LNCAP (cell line): Measurements from ENCODE around the gene BCKDHB.

Source experiments
- TF ChIP-seq, protein P1 (sequence below): fragments of 450-650 bp; IDR thresholded peaks from 2 replicates; pipeline ENCODE4 v1.5.1; 2017; ENCODE audit warnings: mild to moderate bottlenecking

The BCKDHB gene

DNA sequence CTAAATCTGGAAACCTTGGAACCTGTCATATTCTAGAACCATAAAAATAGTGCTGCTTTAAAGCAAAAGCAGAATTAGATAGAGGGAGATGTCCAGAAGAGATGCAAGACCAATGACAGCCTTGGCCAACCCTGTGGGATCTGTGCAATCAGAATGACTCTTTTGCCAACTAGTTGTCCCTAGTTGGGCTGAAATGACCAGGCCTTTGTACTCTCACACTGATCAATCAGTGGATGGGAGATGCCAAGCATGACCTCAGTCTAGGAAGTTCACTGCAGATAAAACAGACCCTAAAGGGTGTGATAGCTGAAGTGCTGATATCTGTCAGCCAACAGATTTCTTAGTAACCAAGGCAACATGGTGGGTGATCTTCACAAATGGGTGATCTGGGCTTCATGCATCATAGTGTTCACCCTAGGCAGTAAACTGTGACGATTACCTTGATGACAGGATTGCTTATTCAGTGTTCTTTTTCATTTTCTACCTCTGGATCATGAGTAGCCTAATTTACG lies 52.1 kb downstream of the BCKDHB start:
- TF ChIP-seq, protein P1, sequence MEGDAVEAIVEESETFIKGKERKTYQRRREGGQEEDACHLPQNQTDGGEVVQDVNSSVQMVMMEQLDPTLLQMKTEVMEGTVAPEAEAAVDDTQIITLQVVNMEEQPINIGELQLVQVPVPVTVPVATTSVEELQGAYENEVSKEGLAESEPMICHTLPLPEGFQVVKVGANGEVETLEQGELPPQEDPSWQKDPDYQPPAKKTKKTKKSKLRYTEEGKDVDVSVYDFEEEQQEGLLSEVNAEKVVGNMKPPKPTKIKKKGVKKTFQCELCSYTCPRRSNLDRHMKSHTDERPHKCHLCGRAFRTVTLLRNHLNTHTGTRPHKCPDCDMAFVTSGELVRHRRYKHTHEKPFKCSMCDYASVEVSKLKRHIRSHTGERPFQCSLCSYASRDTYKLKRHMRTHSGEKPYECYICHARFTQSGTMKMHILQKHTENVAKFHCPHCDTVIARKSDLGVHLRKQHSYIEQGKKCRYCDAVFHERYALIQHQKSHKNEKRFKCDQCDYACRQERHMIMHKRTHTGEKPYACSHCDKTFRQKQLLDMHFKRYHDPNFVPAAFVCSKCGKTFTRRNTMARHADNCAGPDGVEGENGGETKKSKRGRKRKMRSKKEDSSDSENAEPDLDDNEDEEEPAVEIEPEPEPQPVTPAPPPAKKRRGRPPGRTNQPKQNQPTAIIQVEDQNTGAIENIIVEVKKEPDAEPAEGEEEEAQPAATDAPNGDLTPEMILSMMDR: no peak

DNA sequence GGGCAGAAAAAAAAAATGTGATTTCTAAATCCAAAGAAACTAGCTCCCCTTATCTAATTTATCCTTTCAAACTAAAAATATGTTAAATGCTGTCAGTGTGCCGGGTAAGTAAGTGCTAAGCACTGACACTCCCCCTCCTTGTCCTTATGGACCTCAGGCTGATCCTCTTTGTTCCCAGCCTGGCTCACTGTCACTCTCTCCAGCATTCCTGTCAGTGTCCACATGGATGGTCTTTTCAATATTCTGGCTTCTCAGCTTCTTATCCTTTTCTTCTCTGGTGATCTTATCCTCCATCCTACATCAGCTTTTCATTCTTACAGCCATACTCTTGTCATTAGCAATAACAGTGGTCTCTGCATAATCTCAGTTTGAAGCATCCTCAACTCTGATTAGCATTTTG lies 55.0 kb downstream of the BCKDHB start:
- TF ChIP-seq, protein P1: no peak

DNA sequence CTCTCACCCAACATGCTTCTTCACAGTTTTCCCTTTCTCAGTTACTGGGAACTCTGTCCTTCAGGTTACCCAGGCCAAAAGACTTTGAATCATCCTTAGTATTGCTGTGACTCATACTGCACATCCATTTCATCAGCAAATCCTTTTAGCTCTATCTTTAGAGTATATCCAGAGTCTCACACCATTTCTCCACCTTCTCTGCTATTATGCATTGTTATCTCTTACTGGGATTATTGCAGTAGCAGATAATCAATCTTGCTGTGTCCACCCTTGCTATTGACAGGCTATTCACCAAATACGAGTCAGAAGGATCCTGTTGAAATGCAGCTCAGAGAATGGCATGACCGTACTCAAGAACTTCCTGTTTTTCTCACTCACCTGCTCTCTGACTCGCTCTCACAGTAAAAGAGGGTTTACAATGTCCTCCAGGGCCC lies 57.3 kb downstream of the BCKDHB start:
- TF ChIP-seq, protein P1: no peak

DNA sequence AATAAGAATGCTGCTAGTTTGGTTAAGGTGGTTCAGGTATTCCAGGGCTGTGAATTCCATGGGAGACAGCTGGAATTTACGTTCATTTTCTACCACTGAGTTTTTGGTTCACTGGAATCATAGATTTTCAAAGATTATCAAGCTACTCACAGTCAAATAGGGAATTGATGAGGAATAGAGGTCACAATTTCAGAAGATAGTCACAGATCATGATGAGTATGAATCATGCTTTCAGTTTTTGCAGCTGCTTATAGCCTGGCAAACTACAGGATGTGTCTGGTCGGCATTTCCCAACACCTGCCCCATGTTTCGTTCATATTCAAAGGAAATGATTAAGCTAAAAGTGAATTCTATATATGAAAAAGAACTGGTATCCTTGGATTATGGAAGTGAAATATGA lies 58.7 kb downstream of the BCKDHB start:
- TF ChIP-seq, protein P1: no peak

DNA sequence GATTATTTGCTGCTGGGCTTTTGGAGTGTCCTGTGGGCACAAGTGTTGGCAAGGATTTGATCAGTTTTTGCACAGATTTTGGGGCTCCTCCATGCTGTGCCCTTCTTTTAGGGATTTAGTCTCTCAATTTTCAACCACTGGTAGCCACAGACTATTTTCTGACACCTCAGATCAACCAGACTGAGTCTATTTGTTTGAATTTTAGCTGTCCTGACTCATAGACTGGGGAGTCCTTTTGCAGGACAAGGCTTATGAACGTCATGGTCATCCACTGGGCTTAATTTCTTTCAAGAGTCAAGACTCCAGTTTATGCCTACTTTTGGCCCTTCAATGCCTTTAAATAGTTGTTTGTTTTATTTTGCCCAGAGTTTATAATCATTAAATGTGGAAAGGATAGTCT lies 59.3 kb downstream of the BCKDHB start:
- TF ChIP-seq, protein P1: no peak

DNA sequence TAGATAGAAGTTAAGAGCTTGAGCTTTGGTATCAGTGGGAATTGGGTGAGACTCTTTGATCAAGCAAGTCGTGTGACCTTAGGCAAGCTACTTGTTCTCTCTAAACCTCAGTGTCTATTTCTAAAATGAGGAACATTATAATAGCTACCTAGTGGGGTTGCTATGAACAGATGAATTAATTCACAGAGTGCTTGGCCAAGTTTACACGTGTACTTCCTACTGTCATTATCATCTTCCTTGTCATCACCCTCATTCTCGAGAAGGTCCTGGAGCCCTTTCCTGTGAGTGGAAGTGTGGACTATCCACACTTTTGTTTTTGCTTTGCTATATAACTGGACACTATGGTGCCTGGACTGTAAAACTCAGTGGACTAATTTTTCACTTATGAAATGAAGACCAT lies 64.0 kb downstream of the BCKDHB start:
- TF ChIP-seq, protein P1: no peak

DNA sequence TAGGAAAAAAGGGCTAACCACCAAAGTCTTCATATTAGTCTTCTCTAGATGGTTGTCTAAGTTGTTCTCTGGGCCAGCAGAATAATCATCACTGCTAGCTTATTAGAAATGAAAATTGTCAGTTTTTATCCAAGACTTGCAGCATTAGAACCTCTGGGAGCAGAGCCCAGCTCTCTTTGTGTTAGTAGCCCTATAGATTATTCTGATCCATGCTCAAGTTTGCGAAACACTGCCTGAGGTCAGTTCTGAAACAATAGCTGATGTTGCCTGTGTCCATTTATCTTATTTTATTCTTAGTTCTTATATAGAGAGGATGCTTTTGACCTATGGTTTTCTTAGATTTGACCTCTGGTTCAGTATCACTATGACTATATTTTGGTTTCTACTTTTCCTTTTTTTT lies 66.9 kb downstream of the BCKDHB start:
- TF ChIP-seq, protein P1: no peak
